NK-92 (cell line): Measurements from ENCODE around the gene MACROD2.

Experiments
- DNase-seq: peaks from one replicate; lab custom pipeline; 2025; ENCODE audit not compliant: unreplicated experiment; lab: John Stamatoyannopoulos, UW

Gene MACROD2

GRCh38 chr20:14518648-14519047 lies 523.3 kb downstream of the MACROD2 start:
- no peak for DNase-seq

GRCh38 chr20:14521016-14521415 lies 525.7 kb downstream of the MACROD2 start:
- no peak for DNase-seq

GRCh38 chr20:14521436-14521835 lies 526.1 kb downstream of the MACROD2 start:
- no peak for DNase-seq

- no peak for DNase-seq
These were observed 527.3 kb downstream of the MACROD2 start for GRCh38 chr20:14522595-14522994.

- no peak for DNase-seq
These were observed 527.8 kb downstream of the MACROD2 start for GRCh38 chr20:14523090-14523489.

- no peak for DNase-seq
These were observed 530.1 kb downstream of the MACROD2 start for GRCh38 chr20:14525426-14525825.

- no peak for DNase-seq
These were observed 531.6 kb downstream of the MACROD2 start for GRCh38 chr20:14526891-14527290.

GRCh38 chr20:14531786-14532185 lies 536.5 kb downstream of the MACROD2 start:
- DNase-seq: no peak

GRCh38 chr20:14536738-14537137 lies 541.4 kb downstream of the MACROD2 start:
- DNase-seq: no peak

- DNase-seq: no peak
These were observed 543.1 kb downstream of the MACROD2 start for GRCh38 chr20:14538433-14538832.

GRCh38 chr20:14543040-14543439 lies 547.7 kb downstream of the MACROD2 start:
- no peak for DNase-seq

- DNase-seq: no peak
These were observed 549.4 kb downstream of the MACROD2 start for GRCh38 chr20:14544688-14545087.

- no peak for DNase-seq
These were observed 555.3 kb downstream of the MACROD2 start for GRCh38 chr20:14550655-14551054.

- no peak for DNase-seq
These were observed 558.6 kb downstream of the MACROD2 start for GRCh38 chr20:14553774-14554534.

- DNase-seq: no peak
These were observed 560.4 kb downstream of the MACROD2 start for GRCh38 chr20:14555676-14556075.

- DNase-seq: no peak
These were observed 560.9 kb downstream of the MACROD2 start for GRCh38 chr20:14556206-14556605.

- no peak for DNase-seq
These were observed 564.3 kb downstream of the MACROD2 start for GRCh38 chr20:14559612-14560011.

GRCh38 chr20:14561741-14562221 lies 566.5 kb downstream of the MACROD2 start:
- DNase-seq: no peak

- DNase-seq: no peak
These were observed 567.7 kb downstream of the MACROD2 start for GRCh38 chr20:14562981-14563380.

- no peak for DNase-seq
These were observed 571.2 kb downstream of the MACROD2 start for GRCh38 chr20:14566505-14566904.

GRCh38 chr20:14568225-14568624 lies 572.9 kb downstream of the MACROD2 start:
- no peak for DNase-seq

GRCh38 chr20:14568701-14569100 lies 573.4 kb downstream of the MACROD2 start:
- no peak for DNase-seq

- DNase-seq: no peak
These were observed 574.3 kb downstream of the MACROD2 start for GRCh38 chr20:14569641-14570040.
